Suppressor macrophage (primary cell): Measurements from ENCODE around the gene OPALIN.
"Not testable (repeated sequence)": the region's sequence is repeated elsewhere in the genome, so short reads cannot be mapped to it uniquely, and the experiment has no call there.

Experiments
- DNase-seq, 4 experiments: peaks; one replicate each; pipeline ENCODE4 v3.0.0-alpha.2; 2020 to 2022

OPALIN gene

GRCh38 chr10:96338279-96338925 lies 20.4 kb downstream of the OPALIN start:
- no peak for DNase-seq

GRCh38 chr10:96337106-96337505 lies 21.7 kb downstream of the OPALIN start:
- DNase-seq, result no peak

- peak; percentile 48 to 62 (median 52) for DNase-seq
Measured at GRCh38 chr10:96334616-96335526, 23.9 kb downstream of the OPALIN start.

GRCh38 chr10:96333101-96333500 lies 25.7 kb downstream of the OPALIN start:
- DNase-seq, result no peak

- no peak for DNase-seq
Measured at GRCh38 chr10:96327462-96327861, 31.3 kb downstream of the OPALIN start.

GRCh38 chr10:96325719-96326373 lies 33.0 kb downstream of the OPALIN start:
- DNase-seq, result no peak

GRCh38 chr10:96324447-96324846 lies 34.4 kb downstream of the OPALIN start:
- no peak for DNase-seq

- no peak for DNase-seq
Measured at GRCh38 chr10:96322275-96322674, 36.5 kb downstream of the OPALIN start.

- DNase-seq, result no peak
Measured at GRCh38 chr10:96321822-96322221, 37.0 kb downstream of the OPALIN start.

GRCh38 chr10:96319754-96320474 lies 38.9 kb downstream of the OPALIN start:
- no peak for DNase-seq

- no peak for DNase-seq
Measured at GRCh38 chr10:96317067-96317833, 41.6 kb downstream of the OPALIN start.

- no peak for DNase-seq
Measured at GRCh38 chr10:96313344-96313743, 45.5 kb downstream of the OPALIN start.

- no peak for DNase-seq
Measured at GRCh38 chr10:96311180-96311715, 47.6 kb downstream of the OPALIN start.

GRCh38 chr10:96310321-96310669 lies 48.5 kb downstream of the OPALIN start:
- DNase-seq, result no peak

- DNase-seq, result no peak
Measured at GRCh38 chr10:96309628-96310320, 49.0 kb downstream of the OPALIN start.

GRCh38 chr10:96308854-96309253 lies 49.9 kb downstream of the OPALIN start:
- DNase-seq, result not testable (repeated sequence)

GRCh38 chr10:96306516-96306915 lies 52.3 kb downstream of the OPALIN start:
- peak; percentile 76 to 88 (median 84) for DNase-seq

- no peak for DNase-seq
Measured at GRCh38 chr10:96305019-96305418, 53.8 kb downstream of the OPALIN start.

GRCh38 chr10:96304230-96304629 lies 54.6 kb downstream of the OPALIN start, which contains the start of gene DNTT:
Gene DNTT, plus strand, starts transcription at chr10:96304434. Its CDS starts 64 bp downstream, at chr10:96304498.
- DNase-seq, result no peak

- no peak for DNase-seq
Measured at GRCh38 chr10:96301616-96302015, 57.2 kb downstream of the OPALIN start.

- peak in 2 of 4 experiments; percentile 14 for DNase-seq
Measured at GRCh38 chr10:96299383-96299782, 59.4 kb downstream of the OPALIN start.
